Activated CD4-positive, CD25-positive, alpha-beta regulatory T cell treated with anti-CD3 and anti-CD28 coated beads, Interleukin-2, amount 50 U/mL, for 16 hours (primary cell): ENCODE data around the gene TMEM119.
"Not testable (repeated sequence)": the region's sequence is repeated elsewhere in the genome, so short reads cannot be mapped to it uniquely, and the experiment has no call there.

Experiments
- DNase-seq: peaks from one replicate; pipeline ENCODE4 v3.0.0-alpha.2; 2020; ENCODE audit warnings: low read depth, low spot score

TMEM119 gene

DNA sequence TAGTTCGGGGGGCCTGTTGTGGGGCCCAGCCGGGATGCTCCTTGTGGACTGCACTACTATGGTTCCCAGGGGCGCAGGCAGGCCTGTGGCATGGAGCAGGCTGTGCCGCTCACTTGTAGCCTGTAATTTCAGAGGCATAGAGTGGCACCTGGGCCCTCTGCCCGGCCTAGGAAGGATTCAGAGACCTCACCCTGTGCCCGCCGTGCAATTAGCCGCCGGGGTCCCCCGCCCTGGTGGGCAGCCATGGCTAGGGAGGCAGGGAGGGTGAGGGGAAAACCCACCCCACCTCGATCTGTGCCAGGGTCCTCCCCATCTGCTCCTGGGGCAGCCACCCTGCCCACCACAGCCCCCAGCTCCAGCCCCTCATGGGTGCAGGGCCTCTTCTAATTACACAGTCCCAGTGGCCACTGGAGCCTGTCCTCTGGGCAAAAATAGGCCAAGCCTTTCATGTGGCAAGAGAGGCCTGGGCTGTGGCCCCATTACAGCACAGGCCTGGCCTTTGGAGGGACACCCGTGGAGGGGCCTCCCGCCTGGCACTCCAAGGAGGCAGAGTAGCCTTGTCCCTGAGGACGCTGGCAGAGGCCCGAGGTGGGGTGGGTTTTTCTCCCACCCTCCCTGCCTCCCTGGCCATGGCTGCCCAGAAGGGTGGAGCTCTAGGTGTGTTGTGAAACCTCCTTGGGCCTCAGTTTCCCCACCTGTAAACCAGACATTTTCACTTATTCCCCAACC, 5.3 kb upstream of the TMEM119 start:
- DNase-seq, result no peak

DNA sequence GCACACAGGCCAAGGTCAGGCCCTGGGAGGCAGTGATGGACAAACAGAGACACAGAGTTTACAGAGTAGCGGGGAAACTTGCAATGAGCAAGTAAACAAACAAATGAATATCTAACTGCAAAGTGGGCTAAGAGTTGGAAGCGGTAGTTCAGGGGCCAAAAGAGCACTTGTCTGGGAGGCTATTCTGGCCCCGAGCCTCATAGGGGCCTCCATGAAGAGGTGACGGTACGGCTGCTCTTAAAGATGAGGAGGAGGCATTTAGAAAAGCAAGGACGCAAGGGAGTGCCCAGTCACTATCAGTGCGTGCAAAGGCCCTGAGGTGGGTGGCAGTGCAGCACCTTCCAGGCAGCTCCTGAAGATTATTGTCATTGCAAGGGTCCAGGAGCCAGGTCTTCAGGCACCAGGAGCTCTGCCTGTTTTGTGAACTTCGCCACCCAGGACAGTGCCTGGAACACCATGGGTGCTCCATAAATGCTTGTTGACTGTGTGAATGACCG, 4.4 kb upstream of the TMEM119 start:
- DNase-seq, result no peak

DNA sequence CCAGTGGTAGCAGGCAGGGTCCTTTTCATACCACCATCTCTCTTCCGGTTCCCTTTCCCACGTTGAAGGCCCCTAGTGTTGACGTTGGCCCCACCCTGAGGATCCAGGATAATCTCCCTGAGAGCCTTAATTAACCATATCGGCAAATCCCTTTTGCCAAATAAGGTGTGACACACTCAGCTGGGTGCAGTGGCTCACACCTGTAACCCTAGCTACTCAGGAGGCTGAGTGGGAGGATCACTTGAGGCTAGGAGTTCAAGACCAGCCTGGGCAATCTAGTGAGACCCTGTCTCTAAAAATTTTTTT, 2.8 kb upstream of the TMEM119 start:
- DNase-seq, result no peak

DNA sequence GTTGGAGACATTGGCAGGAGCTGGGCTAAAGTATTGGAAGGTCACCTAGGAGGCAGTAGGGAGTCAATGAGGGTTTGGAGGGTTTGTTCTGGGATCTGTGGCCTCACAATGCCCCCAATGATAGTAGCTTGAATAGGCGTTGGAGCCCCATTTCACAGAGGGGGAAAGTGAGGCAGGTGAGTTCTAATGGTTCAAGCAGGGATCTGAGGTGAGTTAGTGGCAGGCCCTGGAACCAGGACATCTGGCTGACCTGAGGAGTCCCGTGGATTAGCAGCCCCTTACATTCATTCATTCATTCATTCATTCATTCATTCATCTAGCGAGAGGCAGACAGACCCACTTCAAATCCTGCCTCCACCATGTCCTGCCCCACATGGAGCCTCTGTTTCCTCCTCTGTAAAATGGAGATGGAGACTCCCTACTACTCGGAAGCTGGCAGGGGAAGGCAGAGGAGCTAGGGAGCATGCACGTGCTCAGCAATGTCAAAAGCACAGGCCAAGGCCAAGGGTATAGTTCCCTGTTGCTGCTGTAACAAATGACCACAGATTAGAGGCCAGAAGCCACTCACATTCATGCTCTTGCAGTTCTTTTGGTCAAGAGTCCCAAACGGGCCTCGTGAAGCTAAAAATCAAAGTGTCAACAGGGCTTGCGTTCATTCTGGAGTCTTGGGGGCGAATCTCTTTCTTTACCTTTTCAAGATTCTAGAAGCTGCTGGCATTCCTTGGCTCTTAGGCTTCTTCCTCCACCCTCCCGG, 2.2 kb upstream of the TMEM119 start:
- DNase-seq, result no peak

DNA sequence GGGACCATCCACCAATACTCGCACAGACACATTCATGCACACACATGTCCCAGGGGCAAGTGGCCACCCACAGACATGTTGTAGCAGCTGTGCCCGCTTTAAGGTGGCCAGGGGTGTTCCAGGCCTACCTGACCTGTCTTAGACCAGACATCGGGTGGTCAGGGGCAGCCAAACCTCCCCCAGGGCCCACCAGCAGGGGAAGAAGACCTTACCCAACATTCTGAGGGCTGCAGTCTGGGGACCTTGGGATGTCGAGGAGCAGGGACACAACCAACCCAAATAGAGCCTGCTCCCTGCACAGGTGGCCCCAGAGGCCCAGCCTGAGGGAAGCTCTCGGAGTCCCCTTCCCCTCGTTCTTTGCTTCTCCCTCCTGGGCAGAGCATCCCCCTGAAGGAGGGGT, 1.7 kb upstream of the TMEM119 start:
- DNase-seq, result no peak

DNA sequence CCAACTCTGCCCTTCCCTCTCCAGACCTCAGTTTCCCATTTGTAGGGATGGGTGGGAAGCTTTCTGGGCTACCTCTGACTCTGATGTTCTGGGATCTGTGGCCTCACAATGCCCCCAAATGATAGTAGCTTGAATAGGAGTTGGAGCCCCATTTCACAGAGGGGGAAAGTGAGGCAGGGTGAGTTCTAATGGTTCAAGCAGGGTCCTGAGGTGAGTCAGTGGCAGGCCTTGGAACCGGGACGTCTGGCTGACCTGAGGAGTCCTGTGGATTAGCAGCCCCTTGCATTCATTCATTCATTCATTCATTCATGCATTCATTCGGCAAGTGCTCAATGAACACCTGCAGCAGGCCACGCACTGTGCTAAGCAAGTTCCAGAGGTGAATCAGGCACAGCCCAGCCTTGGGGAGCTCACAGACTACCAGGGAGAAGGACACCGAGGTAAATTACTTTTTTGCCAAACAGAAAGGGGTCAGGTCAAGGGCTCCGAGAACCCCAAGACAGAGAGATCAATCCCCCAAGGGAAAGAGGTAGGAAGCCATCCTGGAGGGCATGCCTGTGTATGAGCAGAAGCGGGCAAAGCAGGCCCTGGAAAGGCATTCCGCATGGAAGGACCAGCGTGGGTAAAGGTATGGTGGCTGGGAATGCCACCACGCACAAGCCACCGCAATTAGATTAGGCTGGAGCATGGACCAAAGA, 818 bp upstream of the TMEM119 start:
- DNase-seq, result no peak

DNA sequence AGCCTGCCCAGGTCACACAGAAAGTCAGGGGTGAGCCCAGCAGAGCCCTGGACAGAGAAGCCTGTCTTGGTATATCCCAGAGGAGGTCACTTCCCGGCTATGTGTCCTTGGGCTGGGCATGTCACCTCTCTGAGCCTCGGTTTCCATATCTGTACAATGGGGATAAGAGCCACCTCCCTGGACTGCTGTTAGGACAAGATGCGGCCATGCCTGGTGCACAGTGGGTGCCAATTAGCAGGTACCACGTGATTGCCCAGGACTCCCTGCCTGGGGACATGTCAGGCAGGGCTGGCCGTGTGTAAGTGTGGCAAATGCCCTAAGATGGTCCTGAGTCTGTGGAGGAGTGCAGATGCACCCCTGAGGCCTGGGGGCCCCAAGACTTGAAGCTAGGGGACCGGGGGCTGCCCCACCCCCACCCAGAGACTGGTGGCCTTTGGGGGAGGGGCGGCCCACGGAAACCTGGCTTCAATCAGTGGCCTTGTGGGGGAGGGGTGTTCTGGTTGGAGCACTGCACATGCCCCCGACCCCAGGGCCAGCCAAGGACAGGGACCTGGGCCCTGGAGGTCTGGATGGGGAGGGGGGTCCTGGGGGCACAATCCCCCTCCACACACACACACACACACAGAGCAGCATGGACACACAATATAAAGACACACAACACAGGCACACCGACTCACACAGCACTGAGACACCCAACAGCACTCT, 878 bp downstream of the TMEM119 start:
- no peak for DNase-seq

DNA sequence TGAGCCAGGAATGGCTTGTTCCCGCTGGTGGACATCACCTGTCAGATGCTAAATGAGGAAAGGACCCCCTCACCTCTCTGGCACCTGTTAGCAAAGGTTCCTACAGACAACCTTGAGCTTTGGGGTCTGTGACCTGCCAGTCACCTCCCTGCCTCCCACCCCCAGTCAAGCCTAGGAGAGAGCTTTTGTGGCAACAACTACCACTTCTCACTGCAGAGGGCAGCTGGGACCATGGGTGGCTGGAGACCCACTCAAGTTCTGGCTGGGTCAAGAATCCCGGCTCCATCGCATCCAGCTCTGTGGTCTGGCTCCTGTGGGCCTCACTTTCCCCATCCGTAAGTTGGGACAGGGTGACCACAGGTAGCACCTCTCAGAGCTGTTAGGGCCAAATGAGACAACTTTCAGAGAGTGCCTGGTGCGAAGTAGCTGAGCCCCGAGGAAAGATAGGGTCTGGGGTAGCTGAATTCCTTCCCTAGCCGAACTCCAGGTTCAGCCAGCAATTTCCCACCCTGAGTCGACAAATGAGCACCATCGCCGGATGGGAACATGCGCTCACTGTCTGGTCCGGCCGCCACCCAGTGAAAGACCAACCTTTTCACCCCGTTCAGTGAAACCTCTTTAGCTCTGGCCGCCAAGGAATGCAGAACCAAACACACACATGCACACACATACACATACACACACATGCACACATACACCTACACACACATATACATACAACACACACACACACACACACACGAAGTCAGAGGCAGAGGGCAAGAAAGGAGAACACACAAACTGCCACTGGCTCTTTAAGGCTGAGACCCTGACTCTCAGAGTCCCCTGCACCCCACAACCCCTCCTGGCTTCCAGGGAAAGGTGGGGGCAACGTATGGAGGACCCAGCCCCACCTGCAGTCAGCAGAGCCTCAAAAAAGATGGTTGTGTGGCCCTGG, 1.9 kb downstream of the TMEM119 start:
- DNase-seq, result no peak

DNA sequence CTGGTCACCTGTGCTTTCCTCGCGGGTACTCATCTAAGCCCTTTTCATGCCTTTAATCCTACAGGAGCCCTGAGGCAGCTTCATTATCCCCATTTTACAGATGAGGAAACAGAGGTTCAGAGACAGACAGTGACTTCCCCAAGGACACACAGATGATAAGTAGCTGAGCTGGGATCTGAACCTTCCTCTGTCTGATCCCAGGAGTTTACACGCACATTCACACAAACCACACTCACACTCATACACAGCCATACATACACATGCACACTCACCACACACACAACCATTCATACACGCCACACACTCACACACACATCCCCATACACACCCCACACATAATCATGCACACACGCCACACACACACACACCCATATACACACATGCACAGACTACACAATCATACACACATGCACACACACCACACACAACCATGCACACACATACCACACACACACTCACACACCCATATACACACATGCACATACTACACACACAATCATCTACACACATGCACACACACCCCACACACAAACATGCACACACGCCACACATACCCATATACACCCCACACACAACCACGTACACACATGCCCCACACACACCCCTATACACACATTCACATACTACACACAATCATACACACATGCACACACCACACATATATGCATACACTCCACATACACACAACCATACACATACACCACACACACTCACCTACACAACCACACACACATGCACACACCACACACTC, 2.7 kb downstream of the TMEM119 start:
- no peak for DNase-seq

DNA sequence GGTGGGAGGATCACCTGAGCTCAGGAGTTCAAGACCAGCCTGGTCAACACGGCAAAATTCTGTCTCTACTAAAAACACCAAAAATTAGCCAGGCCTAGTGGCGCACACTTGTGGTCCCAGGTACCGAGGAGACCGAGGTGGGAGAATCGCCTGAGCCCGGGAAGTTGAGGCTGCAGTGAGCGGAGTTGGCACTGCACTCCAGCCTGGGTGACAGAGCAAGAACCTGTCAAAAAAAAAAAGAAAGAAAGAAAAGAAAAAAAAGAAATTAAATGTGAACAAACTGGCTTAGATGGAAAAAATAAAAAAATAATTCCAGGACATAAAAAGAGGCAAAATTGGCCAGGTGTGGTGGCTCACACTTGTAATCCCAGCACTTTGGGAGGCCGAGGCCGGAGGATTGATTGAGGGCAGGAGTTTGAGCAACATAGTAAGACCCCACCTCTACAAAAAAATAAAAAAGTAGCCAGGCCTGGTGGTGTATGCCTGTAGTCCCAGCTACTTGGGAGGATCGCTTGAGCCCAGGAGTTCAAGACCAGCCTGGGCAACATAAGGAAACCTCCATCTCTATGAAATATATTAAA, 3.5 kb downstream of the TMEM119 start:
- DNase-seq, result no peak

DNA sequence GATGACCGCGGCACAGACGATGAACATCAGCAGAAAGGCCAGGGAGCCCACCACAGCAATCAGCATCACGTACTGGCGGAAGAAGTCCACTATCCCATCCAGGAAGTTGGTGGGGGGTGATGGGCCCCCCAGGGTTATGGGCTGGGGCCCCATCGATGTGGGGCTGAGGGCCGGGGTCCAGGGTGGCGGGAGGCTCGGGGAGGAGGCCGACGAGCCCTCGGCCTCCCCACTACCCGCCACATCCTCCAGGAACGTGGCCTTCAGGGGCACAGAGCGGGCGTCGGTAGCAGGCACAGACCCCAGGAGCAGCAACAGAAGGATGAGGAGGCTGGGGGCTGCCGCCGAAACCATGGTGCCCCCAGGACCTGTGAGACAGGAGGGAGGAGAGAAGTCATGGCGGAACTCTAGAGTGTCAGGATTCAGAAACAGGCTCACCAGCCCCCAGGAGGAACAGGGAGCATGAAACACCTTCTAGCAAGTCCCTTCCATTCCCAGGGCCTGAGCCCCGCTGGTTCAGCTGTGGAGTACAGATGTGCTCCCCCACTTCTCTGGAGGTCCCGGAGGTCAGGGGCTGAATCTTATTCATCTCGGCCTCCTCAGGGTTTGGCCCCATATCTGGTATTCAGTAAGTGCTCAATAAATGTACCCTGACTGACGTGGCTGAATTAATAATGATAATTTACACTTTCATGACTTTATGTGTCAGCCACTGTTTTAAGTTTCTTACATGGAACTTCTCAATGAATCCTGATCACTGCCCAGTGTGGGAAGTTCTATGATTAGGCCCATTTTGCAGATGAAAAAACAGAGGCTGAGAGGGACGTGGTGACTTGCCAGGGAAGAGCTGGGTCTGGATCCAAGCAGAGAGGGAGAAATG, 5.6 kb downstream of the TMEM119 start:
- no peak for DNase-seq

DNA sequence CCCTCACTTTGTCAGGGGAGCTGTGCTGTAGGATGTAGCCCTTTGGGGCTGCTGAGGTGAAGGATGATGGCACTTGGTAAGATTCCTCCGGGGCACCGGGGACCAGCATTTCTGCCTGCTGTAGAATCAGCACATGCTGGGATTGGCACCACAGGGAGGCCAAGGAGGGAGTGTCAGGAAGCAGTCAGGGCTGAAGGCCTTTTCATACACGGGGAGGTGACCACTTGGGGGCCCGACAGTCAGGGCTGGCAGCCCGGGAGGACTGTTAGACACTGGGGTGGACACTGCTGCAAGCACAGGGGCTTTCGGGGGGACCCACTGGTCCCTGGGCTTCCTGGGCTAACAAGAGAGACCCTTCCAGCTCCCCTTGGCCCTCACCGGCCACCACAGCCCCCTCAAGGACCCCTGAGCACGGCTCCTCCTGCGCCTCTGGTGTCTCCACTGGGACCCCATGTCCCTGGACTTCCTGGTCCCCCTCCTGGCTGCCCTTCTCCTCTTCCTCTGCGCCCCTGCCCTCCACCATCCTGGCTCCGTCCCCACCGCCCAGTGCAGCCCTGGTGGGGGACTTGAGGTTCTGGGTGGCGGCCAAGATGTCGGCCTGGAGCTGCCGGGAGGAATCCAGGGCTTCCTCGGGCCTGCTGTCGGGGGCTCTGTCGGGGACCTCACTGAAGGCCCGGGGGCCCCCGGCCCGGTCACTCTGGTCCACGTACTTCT, 6.5 kb downstream of the TMEM119 start:
- no peak for DNase-seq

DNA sequence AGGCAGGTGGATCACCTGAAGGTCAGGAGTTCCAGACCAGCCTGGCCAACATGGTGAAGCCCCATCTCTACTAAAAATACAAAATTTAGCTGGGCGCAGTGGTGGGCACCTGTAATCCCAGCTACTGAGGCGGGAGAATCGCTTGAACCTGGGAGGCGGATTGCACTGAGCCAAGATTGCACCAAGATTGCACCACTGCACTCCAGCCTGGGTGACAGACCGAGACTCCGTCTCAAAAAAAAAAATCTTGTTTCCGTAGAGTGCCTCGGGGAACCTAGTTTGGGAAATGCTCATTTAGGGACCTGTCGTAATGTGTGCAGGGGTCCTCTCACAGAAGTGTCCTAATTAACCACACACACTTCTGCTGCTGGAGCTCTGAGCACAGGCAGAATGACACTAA, 7.4 kb downstream of the TMEM119 start:
- DNase-seq, result not testable (repeated sequence)

DNA sequence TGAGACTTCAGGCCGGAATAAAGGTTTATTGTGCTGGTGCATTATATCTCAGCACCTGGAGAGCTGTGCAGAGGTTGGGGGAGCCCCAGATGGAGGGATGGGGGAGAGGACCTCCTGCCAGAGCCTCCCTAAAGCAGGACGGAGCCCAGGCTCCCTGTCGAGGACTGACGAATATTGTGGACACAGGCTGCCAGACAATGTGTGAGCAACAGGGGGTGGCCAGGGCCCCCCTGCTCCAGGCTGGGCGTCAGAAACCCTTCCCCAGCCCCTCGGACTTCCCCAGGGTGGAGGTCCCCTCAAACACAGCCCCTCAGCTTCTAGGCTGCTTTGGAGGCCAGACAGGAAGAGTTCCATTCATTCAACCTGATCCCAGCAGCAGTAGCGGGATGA, 8.0 kb downstream of the TMEM119 start:
- no peak for DNase-seq

DNA sequence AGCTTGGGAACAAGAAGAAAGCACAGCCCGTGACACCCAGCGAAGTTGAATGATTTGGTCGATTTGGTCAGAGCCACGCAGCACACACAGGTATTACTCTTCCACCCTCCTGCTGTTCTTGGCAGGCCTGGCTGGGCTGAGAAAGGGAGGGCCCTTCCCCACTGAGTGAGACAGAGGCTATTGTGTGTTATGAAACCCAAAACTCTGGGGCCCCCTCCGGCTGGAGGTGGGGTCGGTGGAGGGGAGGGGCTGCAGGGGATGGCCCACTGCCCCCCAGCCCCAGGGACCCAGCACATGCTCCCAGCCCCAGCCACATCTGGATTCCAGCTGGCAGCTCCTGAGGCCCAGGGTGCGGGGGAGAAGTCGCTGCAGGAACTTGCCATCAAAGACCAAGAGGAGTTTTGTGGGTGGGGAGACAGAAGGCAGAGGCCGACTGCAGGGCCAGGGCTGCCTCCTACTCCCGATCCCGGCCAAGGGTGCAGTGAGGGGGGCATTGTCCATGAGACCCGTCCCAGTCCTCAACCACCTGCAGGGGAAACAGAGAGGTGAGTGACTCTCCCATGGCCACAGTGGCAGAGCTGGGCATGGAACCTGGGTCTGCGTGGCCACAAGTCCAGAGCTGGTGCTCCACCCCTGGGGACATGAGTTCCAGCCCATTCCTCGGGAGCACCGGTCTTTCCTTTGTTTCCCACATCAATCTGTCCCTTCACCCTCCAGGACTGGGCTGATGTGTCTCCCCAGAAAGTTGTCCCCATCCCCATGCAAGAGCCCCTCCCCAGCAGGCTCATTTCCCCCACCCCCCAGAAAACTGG, 8.7 kb downstream of the TMEM119 start:
- DNase-seq, result no peak

DNA sequence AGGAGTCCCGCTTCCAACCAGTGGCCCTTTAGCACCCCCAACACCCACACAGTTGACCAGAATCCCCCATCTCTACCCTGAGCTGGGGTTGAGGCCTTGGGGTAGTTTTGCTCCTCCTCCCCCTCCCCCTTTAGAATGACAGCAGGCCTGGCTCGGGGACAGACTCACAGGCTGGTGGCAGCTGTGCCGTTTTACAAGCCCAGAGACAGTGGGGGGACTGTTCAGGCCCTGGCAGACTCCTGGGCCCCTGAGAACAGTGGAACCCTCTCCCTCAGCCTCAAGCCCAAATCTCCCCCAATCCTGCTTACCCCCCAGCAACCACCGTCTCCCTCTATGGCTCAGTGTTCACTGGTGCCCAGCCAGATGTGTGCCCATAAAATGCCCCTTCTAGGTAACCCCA, 10.1 kb downstream of the TMEM119 start:
- DNase-seq, result no peak

DNA sequence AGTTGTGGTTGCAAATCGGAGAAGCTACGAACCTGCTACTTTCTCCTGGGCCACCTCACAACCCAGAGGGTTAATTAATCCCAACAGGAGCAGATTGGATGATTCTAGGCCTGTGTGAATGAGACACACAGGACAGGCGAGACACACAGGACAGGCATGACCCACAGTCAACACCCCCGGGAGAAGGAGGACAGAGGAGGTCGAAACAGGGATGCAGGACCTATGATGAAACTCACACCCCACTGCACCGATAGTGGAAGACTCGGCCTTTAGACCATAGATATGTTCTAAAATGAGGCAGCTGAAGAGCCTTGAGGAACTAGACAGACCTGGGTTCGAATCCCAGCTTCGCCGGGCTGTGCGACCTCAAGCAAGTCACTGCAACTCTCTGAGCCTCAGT, 11.6 kb downstream of the TMEM119 start:
- no peak for DNase-seq
